ENCODE results near the gene SLCO4A1.

Gene SLCO4A1

GRCh38 chr20:62640870-62641269 is 1.4 kb upstream of the SLCO4A1 start:
- no peak for DNase-seq (ENCODE audit: extremely low read depth, low read depth)
- TF ChIP-seq, protein P1, sequence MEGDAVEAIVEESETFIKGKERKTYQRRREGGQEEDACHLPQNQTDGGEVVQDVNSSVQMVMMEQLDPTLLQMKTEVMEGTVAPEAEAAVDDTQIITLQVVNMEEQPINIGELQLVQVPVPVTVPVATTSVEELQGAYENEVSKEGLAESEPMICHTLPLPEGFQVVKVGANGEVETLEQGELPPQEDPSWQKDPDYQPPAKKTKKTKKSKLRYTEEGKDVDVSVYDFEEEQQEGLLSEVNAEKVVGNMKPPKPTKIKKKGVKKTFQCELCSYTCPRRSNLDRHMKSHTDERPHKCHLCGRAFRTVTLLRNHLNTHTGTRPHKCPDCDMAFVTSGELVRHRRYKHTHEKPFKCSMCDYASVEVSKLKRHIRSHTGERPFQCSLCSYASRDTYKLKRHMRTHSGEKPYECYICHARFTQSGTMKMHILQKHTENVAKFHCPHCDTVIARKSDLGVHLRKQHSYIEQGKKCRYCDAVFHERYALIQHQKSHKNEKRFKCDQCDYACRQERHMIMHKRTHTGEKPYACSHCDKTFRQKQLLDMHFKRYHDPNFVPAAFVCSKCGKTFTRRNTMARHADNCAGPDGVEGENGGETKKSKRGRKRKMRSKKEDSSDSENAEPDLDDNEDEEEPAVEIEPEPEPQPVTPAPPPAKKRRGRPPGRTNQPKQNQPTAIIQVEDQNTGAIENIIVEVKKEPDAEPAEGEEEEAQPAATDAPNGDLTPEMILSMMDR (IDR thresholded peaks at IDR 0.05; ENCODE audit: low read depth, low read length) = no peak

DNA sequence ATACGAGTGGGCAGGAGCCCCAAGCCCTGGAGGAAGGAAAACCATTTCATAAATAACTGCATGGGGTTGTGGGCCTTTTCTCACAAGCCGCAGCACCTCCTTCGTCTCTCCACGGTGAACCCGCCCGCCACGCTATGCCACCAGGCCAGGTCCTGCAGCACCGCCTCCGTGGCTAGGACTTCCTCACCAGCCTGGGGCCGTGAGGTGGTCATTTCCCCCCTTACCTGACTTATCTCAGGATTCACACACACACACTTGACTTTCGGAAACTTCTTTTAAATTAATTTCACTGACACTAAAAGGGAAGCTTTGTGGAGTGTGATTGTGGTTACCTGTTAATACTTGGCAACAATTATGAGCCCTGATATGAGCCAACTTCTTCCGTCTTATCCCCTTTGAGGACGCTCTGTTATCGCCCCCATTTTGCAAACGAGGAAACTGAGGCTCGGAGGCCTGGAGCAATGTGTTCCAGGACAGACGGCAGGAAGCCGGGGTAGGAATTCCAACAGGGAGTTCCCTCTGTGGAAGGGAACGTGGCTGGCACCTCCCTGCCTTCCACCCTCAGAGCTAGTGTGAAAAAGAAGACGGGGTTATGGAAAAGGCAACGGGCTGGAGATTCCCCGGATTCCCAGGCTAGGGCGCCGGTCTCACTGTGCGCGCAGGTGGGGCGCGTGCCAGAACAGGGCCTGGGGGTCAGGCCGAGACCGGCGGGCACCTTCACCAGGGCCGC is 817 bp upstream of the SLCO4A1 start:
- DNase-seq (ENCODE audit: extremely low read depth, low read depth) = no peak
- TF ChIP-seq, protein P1 (IDR thresholded peaks at IDR 0.05; ENCODE audit: low read depth, low read length) = no peak

- TF ChIP-seq, protein P1 (IDR thresholded peaks at IDR 0.05; ENCODE audit: low read depth, low read length) = no peak
- DNase-seq (ENCODE audit: extremely low read depth, low read depth) = no peak
These were observed 590 bp downstream of the SLCO4A1 start for GRCh38 chr20:62642666-62643520.

DNA sequence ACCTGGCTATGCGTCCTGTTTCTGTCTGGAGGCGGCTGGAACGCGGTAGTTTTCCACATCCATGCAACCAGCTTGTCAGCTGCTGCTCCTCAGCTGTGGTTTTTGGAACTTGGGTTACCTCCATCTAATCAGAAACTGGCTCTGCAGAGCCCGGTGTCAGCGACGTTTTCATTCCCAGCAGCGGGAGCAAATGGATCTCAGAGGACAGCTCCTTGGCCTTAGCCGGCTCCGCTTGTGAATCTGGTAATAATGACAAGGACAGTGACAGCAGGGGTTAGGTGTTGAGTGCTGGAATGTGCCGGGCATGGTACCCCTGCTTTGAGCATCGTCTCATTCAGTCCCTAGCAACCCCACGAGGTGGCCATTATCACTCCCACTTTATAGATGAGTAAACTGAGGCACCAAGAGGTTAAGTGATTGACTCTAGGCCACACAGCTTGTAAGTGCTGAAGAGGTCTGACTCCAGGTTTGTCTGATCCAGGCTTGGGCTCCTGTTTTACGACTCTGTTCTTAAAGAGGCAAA is 1.3 kb downstream of the SLCO4A1 start:
- TF ChIP-seq, protein P1 (IDR thresholded peaks at IDR 0.05; ENCODE audit: low read depth, low read length) = no peak
- no peak for DNase-seq (ENCODE audit: extremely low read depth, low read depth)

- TF ChIP-seq, protein P1 (IDR thresholded peaks at IDR 0.05; ENCODE audit: low read depth, low read length) = no peak
- no peak for DNase-seq (ENCODE audit: extremely low read depth, low read depth)
These were observed 1.9 kb downstream of the SLCO4A1 start for GRCh38 chr20:62644044-62644795.

GRCh38 chr20:62644802-62645496 is 2.6 kb downstream of the SLCO4A1 start:
- TF ChIP-seq, protein P1 (IDR thresholded peaks at IDR 0.05; ENCODE audit: low read depth, low read length) = no peak
- DNase-seq (ENCODE audit: extremely low read depth, low read depth) = no peak
